ENCODE results near the gene RSPO3. TPM values are rescaled to one million over a fixed set of nuclear protein-coding genes. Genes with fewer than 3 reads are reported as not detected.

The RSPO3 gene
- total RNA-seq, 1 experiment from 2014 or later: not detected

DNA sequence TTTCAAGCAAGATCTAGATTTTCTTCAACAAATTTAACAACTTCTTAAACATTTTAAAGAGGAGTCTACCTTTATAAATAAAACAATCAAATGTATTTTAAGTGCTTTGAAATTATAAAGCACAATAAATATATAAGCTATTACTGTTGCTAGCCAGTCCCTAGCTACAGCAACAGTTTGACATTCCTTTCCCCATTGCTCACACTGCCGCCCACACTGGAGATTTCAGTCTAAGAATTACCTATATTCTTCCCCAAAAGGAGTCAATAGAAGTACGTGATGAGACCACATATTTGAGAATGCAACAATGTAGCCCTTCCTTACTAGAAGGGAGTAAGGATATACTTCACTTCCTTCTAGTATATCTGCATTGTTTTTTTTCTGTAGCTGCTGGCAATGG, 82.8 kb downstream of the RSPO3 start:
- ChIA-PET POLR2A (ENCODE audit: unreplicated experiment) (no interaction called here), CTCF (no interaction called here)
- intact Hi-C loops (cut with micrococcal nuclease; ENCODE audit: unreplicated experiment): no loop called here

GRCh38 chr6:127202676-127203075, 84.2 kb downstream of the RSPO3 start:
- H2AFZ ChIP-seq: no peak overlapping the region
- no peaks in the 10 kb centered on the region for H3K4me1 ChIP-seq (replicated peaks; ENCODE audit: insufficient read depth)
- no peaks in the 10 kb centered on the region for H4K20me1 ChIP-seq (ENCODE audit: insufficient read depth)
- H3K9me3 ChIP-seq (ENCODE audit: insufficient read depth, low read depth): no peaks in the 10 kb centered on the region
- no TSS peak for BruUV-seq (replicated peaks)
- H3K4me3 ChIP-seq: no peak overlapping the region
- ChIA-PET POLR2A (ENCODE audit: unreplicated experiment) (no interaction called here), CTCF (no interaction called here)
- no peaks in the 10 kb centered on the region for H3K79me2 ChIP-seq (ENCODE audit: low read depth)
- no peak for DNase-seq
- no peak overlapping the region for H3K27ac ChIP-seq
- H3K4me2 ChIP-seq: no peak overlapping the region
- no peaks in the 10 kb centered on the region for H3F3A ChIP-seq (ENCODE audit: insufficient read depth, low read depth)
- no peak for TF ChIP-seq EZH2 (IDR thresholded peaks at IDR 0.05; ENCODE audit: low read depth)
- TF ChIP-seq, protein P1, sequence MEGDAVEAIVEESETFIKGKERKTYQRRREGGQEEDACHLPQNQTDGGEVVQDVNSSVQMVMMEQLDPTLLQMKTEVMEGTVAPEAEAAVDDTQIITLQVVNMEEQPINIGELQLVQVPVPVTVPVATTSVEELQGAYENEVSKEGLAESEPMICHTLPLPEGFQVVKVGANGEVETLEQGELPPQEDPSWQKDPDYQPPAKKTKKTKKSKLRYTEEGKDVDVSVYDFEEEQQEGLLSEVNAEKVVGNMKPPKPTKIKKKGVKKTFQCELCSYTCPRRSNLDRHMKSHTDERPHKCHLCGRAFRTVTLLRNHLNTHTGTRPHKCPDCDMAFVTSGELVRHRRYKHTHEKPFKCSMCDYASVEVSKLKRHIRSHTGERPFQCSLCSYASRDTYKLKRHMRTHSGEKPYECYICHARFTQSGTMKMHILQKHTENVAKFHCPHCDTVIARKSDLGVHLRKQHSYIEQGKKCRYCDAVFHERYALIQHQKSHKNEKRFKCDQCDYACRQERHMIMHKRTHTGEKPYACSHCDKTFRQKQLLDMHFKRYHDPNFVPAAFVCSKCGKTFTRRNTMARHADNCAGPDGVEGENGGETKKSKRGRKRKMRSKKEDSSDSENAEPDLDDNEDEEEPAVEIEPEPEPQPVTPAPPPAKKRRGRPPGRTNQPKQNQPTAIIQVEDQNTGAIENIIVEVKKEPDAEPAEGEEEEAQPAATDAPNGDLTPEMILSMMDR (conservative IDR thresholded peaks at IDR 0.05): no peak
- no peaks in the 10 kb centered on the region for H3K27me3 ChIP-seq (ENCODE audit: insufficient read depth, low read depth)
- peaks cover 8% of the 10 kb centered on the region; the same call in 1 of the 2 replicates for H3K9me2 ChIP-seq (ENCODE audit: insufficient read depth)
- no peaks in the 10 kb centered on the region for H3K36me3 ChIP-seq (ENCODE audit: low read depth)
- intact Hi-C loops (cut with micrococcal nuclease; ENCODE audit: unreplicated experiment): no loop called here

More for the DNA sequence above, 82.8 kb downstream of the RSPO3 start:
- Histone ChIP-seq H3K27me3 (ENCODE audit: insufficient read depth, low read depth) (no peaks in the 10 kb centered on the region), H2AFZ (no peak overlapping the region), H3K9me3 (ENCODE audit: insufficient read depth, low read depth) (no peaks in the 10 kb centered on the region), H4K20me1 (ENCODE audit: insufficient read depth) (no peaks in the 10 kb centered on the region), H3K79me2 (ENCODE audit: low read depth) (no peaks in the 10 kb centered on the region), H3K4me1 (replicated peaks; ENCODE audit: insufficient read depth) (no peaks in the 10 kb centered on the region), H3K9me2 (ENCODE audit: insufficient read depth) (peaks cover 8% of the 10 kb centered on the region; the same call in 1 of the 2 replicates), H3K27ac (no peak overlapping the region), H3K36me3 (ENCODE audit: low read depth) (no peaks in the 10 kb centered on the region), H3K4me2 (no peak overlapping the region), H3F3A (ENCODE audit: insufficient read depth, low read depth) (no peaks in the 10 kb centered on the region), H3K4me3 (no peak overlapping the region)
- TF ChIP-seq EZH2 (IDR thresholded peaks at IDR 0.05; ENCODE audit: low read depth): no peak
- TF ChIP-seq, protein P1 (conservative IDR thresholded peaks at IDR 0.05): no peak
- BruUV-seq (replicated peaks): no TSS peak
- no peak for DNase-seq

DNA sequence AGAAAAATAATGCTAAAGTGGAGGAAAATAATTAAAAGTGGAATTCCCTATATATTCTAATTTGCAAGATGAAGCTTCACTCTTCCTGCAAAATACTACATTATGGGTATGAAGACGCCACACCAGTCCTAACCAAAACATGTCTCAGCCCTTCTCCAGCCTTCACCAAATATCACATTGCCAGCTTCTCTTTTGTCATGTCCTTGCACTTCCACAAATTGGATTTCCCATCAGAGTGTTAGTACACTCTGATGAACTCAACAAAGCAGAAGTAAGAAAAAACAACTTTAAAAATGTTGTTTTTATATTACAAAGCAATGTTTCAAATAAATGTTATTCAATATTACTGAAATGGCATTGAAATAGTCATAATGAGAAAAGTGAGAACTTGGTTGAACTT, 85.8 kb downstream of the RSPO3 start:
- Histone ChIP-seq H3K4me2 (no peak overlapping the region), H4K20me1 (ENCODE audit: insufficient read depth) (no peaks in the 10 kb centered on the region), H3F3A (ENCODE audit: insufficient read depth, low read depth) (no peaks in the 10 kb centered on the region), H3K4me3 (no peak overlapping the region), H3K36me3 (ENCODE audit: low read depth) (no peaks in the 10 kb centered on the region), H3K4me1 (replicated peaks; ENCODE audit: insufficient read depth) (no peaks in the 10 kb centered on the region), H3K9me3 (ENCODE audit: insufficient read depth, low read depth) (no peaks in the 10 kb centered on the region), H3K27ac (no peak overlapping the region), H3K9me2 (ENCODE audit: insufficient read depth) (peaks cover 8% of the 10 kb centered on the region; the same call in 1 of the 2 replicates), H2AFZ (peak overlapping the region; percentile 11; the same call in 1 of the 2 replicates), H3K27me3 (ENCODE audit: insufficient read depth, low read depth) (no peaks in the 10 kb centered on the region), H3K79me2 (ENCODE audit: low read depth) (no peaks in the 10 kb centered on the region)
- BruUV-seq (replicated peaks): no TSS peak
- ChIA-PET POLR2A (ENCODE audit: unreplicated experiment) (no interaction called here), CTCF (no interaction called here)
- intact Hi-C loops (cut with micrococcal nuclease; ENCODE audit: unreplicated experiment): no loop called here
- no peak for TF ChIP-seq EZH2 (IDR thresholded peaks at IDR 0.05; ENCODE audit: low read depth)
- TF ChIP-seq, protein P1 (conservative IDR thresholded peaks at IDR 0.05): no peak
- no peak for DNase-seq
